ENCODE results near the gene HHAT.

The HHAT gene

GRCh38 chr1:210600421-210601159 is 271.9 kb downstream of the HHAT start:
- H3K27ac Mint-ChIP-seq: peak overlapping the region in 1 of 3 experiments; percentile 7
- TF ChIP-seq CTCF (IDR thresholded peaks at IDR 0.05; ENCODE audit: unreplicated experiment in 3 of 3): no peak
- H3K9me3 Mint-ChIP-seq: peaks cover 9% of the 10 kb centered on the region
- no peaks in the 10 kb centered on the region for H3K36me3 Mint-ChIP-seq (ENCODE audit: low read depth)
- no peak overlapping the region for H3K4me3 Mint-ChIP-seq
- H3K4me1 Mint-ChIP-seq: peaks cover 13% of the 10 kb centered on the region
- no peaks in the 10 kb centered on the region for H3K27me3 Mint-ChIP-seq (ENCODE audit: low read depth)

- Mint-ChIP-seq H3K27me3 (ENCODE audit: low read depth) (no peaks in the 10 kb centered on the region), H3K4me1 (peaks cover 13% of the 10 kb centered on the region), H3K4me3 (no peak overlapping the region), H3K9me3 (peaks cover 10% of the 10 kb centered on the region), H3K36me3 (ENCODE audit: low read depth) (peaks cover 12% of the 10 kb centered on the region), H3K27ac (no peak overlapping the region)
- no peak for TF ChIP-seq CTCF (IDR thresholded peaks at IDR 0.05; ENCODE audit: unreplicated experiment in 3 of 3)
Measured at GRCh38 chr1:210603123-210603522, 274.4 kb downstream of the HHAT start.

- TF ChIP-seq CTCF (IDR thresholded peaks at IDR 0.05; ENCODE audit: unreplicated experiment in 3 of 3): no peak
- H3K4me3 Mint-ChIP-seq: no peak overlapping the region
- H3K27me3 Mint-ChIP-seq (ENCODE audit: low read depth): no peaks in the 10 kb centered on the region
- H3K9me3 Mint-ChIP-seq: peaks cover 10% of the 10 kb centered on the region
- peaks cover 12% of the 10 kb centered on the region for H3K36me3 Mint-ChIP-seq (ENCODE audit: low read depth)
- peaks cover 13% of the 10 kb centered on the region for H3K4me1 Mint-ChIP-seq
- no peak overlapping the region for H3K27ac Mint-ChIP-seq
Measured at GRCh38 chr1:210605099-210605498, 276.4 kb downstream of the HHAT start.

- Mint-ChIP-seq H3K4me3 (no peak overlapping the region), H3K27me3 (ENCODE audit: low read depth) (no peaks in the 10 kb centered on the region), H3K9me3 (peaks cover 22% of the 10 kb centered on the region), H3K36me3 (ENCODE audit: low read depth) (peaks cover 12% of the 10 kb centered on the region), H3K4me1 (peaks cover 5% of the 10 kb centered on the region), H3K27ac (no peak overlapping the region)
- TF ChIP-seq CTCF (IDR thresholded peaks at IDR 0.05; ENCODE audit: unreplicated experiment in 3 of 3): no peak
Measured at GRCh38 chr1:210607361-210607760, 278.7 kb downstream of the HHAT start.

GRCh38 chr1:210608767-210609166 is 280.1 kb downstream of the HHAT start:
- Mint-ChIP-seq H3K4me3 (no peak overlapping the region), H3K27me3 (ENCODE audit: low read depth) (no peaks in the 10 kb centered on the region), H3K27ac (no peak overlapping the region), H3K4me1 (peaks cover 1% of the 10 kb centered on the region), H3K9me3 (peaks cover 33% of the 10 kb centered on the region), H3K36me3 (ENCODE audit: low read depth) (peaks cover 12% of the 10 kb centered on the region)
- no peak for TF ChIP-seq CTCF (IDR thresholded peaks at IDR 0.05; ENCODE audit: unreplicated experiment in 3 of 3)

GRCh38 chr1:210616356-210616755 is 287.7 kb downstream of the HHAT start:
- Mint-ChIP-seq H3K4me3 (no peak overlapping the region), H3K27ac (no peak overlapping the region), H3K4me1 (peaks cover 14% of the 10 kb centered on the region), H3K36me3 (ENCODE audit: low read depth) (no peaks in the 10 kb centered on the region), H3K27me3 (ENCODE audit: low read depth) (no peaks in the 10 kb centered on the region), H3K9me3 (peaks cover 21% of the 10 kb centered on the region)
- no peak for TF ChIP-seq CTCF (IDR thresholded peaks at IDR 0.05; ENCODE audit: unreplicated experiment in 3 of 3)
